Raji (cell line): Measurements from ENCODE around the gene MAD2L1.

ENCODE experiments used
- POLR2A ChIP-seq: IDR thresholded peaks from 2 replicates; pipeline ENCODE4 v1.6.1; 2011; ENCODE audit warnings: low read depth, low read length, control low read depth; ENCODE audit not compliant: insufficient read depth

MAD2L1 gene

GRCh38 chr4:120025516-120025915 is 41.1 kb downstream of the MAD2L1 start:
- no peak for TF ChIP-seq POLR2A

- TF ChIP-seq POLR2A: no peak
Observed at GRCh38 chr4:120018786-120019185, 47.9 kb downstream of the MAD2L1 start.

- TF ChIP-seq POLR2A: no peak
Observed at GRCh38 chr4:120017939-120018692, 48.5 kb downstream of the MAD2L1 start.

GRCh38 chr4:120011725-120012124 is 54.9 kb downstream of the MAD2L1 start:
- TF ChIP-seq POLR2A: no peak

- no peak for TF ChIP-seq POLR2A
Observed at GRCh38 chr4:120010646-120011045, 56.0 kb downstream of the MAD2L1 start.

- TF ChIP-seq POLR2A: no peak
Observed at GRCh38 chr4:120009731-120010130, 56.9 kb downstream of the MAD2L1 start.

- no peak for TF ChIP-seq POLR2A
Observed at GRCh38 chr4:120008957-120009356, 57.7 kb downstream of the MAD2L1 start.

- TF ChIP-seq POLR2A: no peak
Observed at GRCh38 chr4:120007896-120008436, 58.7 kb downstream of the MAD2L1 start.

GRCh38 chr4:120007191-120007871 is 59.3 kb downstream of the MAD2L1 start:
- TF ChIP-seq POLR2A: no peak
